OCI-LY1 (cell line): ENCODE measurements around the gene EPB41L4A.

Experiments
- H2AFZ ChIP-seq: fragments of 200-600 bp; sonication (generic), shearing (Covaris generic); 2 replicates; pipeline ENCODE4 v1.6.0; 2014; ENCODE audit warnings: antibody characterized with exemption, mild to moderate bottlenecking, low read length
- H3F3A ChIP-seq: fragments of 200-600 bp; sonication (generic), shearing (Covaris generic); 2 replicates; pipeline ENCODE4 v1.6.0; 2014; ENCODE audit warnings: mild to moderate bottlenecking, antibody characterized with exemption, low read length, moderate library complexity; ENCODE audit not compliant: insufficient read depth
- H3K27ac ChIP-seq: fragments of 200-600 bp; sonication (generic); 2 replicates; pipeline ENCODE4 v1.5.1; 2014; ENCODE audit warnings: low read length, mixed run types, mild to moderate bottlenecking, low read depth; ENCODE audit not compliant: poor library complexity, severe bottlenecking
- H3K27me3 ChIP-seq: fragments of 200-600 bp; sonication (generic); 2 replicates; pipeline ENCODE4 v1.6.0; 2014; ENCODE audit warnings: antibody characterized with exemption, mild to moderate bottlenecking, low read length, moderate library complexity; ENCODE audit not compliant: insufficient read depth
- H3K36me3 ChIP-seq: fragments of 200-600 bp; sonication (generic); 2 replicates; pipeline ENCODE4 v1.6.1; 2014; ENCODE audit warnings: mild to moderate bottlenecking, antibody characterized with exemption, low read length, moderate library complexity, mixed read lengths; ENCODE audit not compliant: insufficient read depth
- H3K4me1 ChIP-seq: fragments of 200-600 bp; sonication (generic); 2 replicates; pipeline ENCODE4 v1.5.1; 2014; ENCODE audit warnings: mild to moderate bottlenecking, low read length, moderate library complexity; ENCODE audit not compliant: insufficient read depth, severe bottlenecking
- H3K4me2 ChIP-seq: fragments of 200-600 bp; sonication (generic), shearing (Covaris generic); 2 replicates; pipeline ENCODE4 v1.6.1; 2014; ENCODE audit warnings: low read length
- H3K4me3 ChIP-seq: fragments of 200-600 bp; sonication (generic); 2 replicates; pipeline ENCODE4 v1.5.1; 2014; ENCODE audit warnings: low read length, low read depth, mild to moderate bottlenecking, mixed read lengths; ENCODE audit not compliant: poor library complexity, severe bottlenecking
- H3K79me2 ChIP-seq: fragments of 200-600 bp; shearing (Covaris generic); 2 replicates; pipeline ENCODE4 v1.6.1; 2016; ENCODE audit warnings: mixed run types, low read length, mixed read lengths; ENCODE audit not compliant: insufficient read depth
- H3K9ac ChIP-seq: fragments of 200-600 bp; sonication (generic), shearing (Covaris generic); 2 replicates; pipeline ENCODE4 v1.6.1; 2014; ENCODE audit warnings: mild to moderate bottlenecking, low read length, mixed read lengths
- H3K9me2 ChIP-seq: fragments of 200-600 bp; sonication (generic), shearing (Covaris generic); 2 replicates; pipeline ENCODE4 v1.6.1; 2014; ENCODE audit warnings: low read depth, mild to moderate bottlenecking, low read length, mixed read lengths
- H3K9me3 ChIP-seq: fragments of 200-600 bp; shearing (Covaris generic); 2 replicates; pipeline ENCODE4 v1.6.1; 2014; ENCODE audit warnings: low read length, mixed read lengths
- H4K20me1 ChIP-seq: fragments of 200-600 bp; sonication (generic), shearing (Covaris generic); 2 replicates; pipeline ENCODE4 v1.6.0; 2016; ENCODE audit warnings: mild to moderate bottlenecking, low read length; ENCODE audit not compliant: insufficient read depth
- CTCF ChIP-seq: fragments of 200-600 bp; sonication (generic), shearing (Covaris generic); IDR thresholded peaks from 2 replicates; pipeline ENCODE4 v1.5.1; 2017; ENCODE audit warnings: mild to moderate bottlenecking, antibody characterized with exemption, low read length, moderate library complexity, mixed read lengths
- EZH2 ChIP-seq: fragments of 200-600 bp; sonication (generic), shearing (Covaris generic); IDR thresholded peaks from 2 replicates; pipeline ENCODE4 v1.8.0; 2017; ENCODE audit warnings: borderline replicate concordance, mixed run types, mild to moderate bottlenecking, antibody characterized with exemption, low read length, moderate library complexity, mixed read lengths

The EPB41L4A gene

GRCh38 chr5:112257976-112258375 is 161.1 kb downstream of the EPB41L4A start:
- Histone ChIP-seq H3K79me2 (no peaks in the 10 kb centered on the region), H3K27me3 (no peaks in the 10 kb centered on the region), H3K4me1 (no peaks in the 10 kb centered on the region), H3K27ac (no peak overlapping the region), H2AFZ (no peak overlapping the region), H3K9me2 (no peaks in the 10 kb centered on the region), H3K9ac (no peak overlapping the region), H3K4me2 (no peak overlapping the region), H3K9me3 (no peaks in the 10 kb centered on the region), H3F3A (no peaks in the 10 kb centered on the region), H4K20me1 (no peaks in the 10 kb centered on the region), H3K36me3 (no peaks in the 10 kb centered on the region), H3K4me3 (no peak overlapping the region)
- TF ChIP-seq CTCF (no peak), EZH2 (no peak)

- Histone ChIP-seq H3K4me3 (no peak overlapping the region), H3K4me2 (no peak overlapping the region), H2AFZ (no peak overlapping the region), H3K9ac (no peak overlapping the region), H3K79me2 (no peaks in the 10 kb centered on the region), H3K9me2 (no peaks in the 10 kb centered on the region), H3K36me3 (no peaks in the 10 kb centered on the region), H3F3A (no peaks in the 10 kb centered on the region), H4K20me1 (no peaks in the 10 kb centered on the region), H3K4me1 (no peaks in the 10 kb centered on the region), H3K27ac (no peak overlapping the region), H3K9me3 (no peaks in the 10 kb centered on the region), H3K27me3 (no peaks in the 10 kb centered on the region)
- TF ChIP-seq EZH2 (no peak), CTCF (no peak)
These were observed 162.1 kb downstream of the EPB41L4A start for GRCh38 chr5:112257005-112257404.

GRCh38 chr5:112254303-112254702 is 164.8 kb downstream of the EPB41L4A start:
- TF ChIP-seq EZH2: no peak
- TF ChIP-seq CTCF: no peak
- no peak overlapping the region for H3K4me2 ChIP-seq

More at GRCh38 chr5:112254303-112254702, 164.8 kb downstream of the EPB41L4A start:
- Histone ChIP-seq H3K4me3 (no peak overlapping the region), H3K27me3 (no peaks in the 10 kb centered on the region), H3K9me2 (no peaks in the 10 kb centered on the region), H3K4me1 (no peaks in the 10 kb centered on the region), H2AFZ (no peak overlapping the region), H3K36me3 (no peaks in the 10 kb centered on the region), H3K27ac (no peak overlapping the region), H4K20me1 (no peaks in the 10 kb centered on the region), H3F3A (no peaks in the 10 kb centered on the region), H3K79me2 (no peaks in the 10 kb centered on the region), H3K9me3 (no peaks in the 10 kb centered on the region), H3K9ac (no peak overlapping the region)
